GM21619 (cell line): Measurements from ENCODE around the gene USP48.
"Not testable (repeated sequence)": the region's sequence is repeated elsewhere in the genome, so short reads cannot be mapped to it uniquely, and the experiment has no call there.

Experiments
- ATAC-seq: cut with Tn5 transposase; IDR thresholded peaks from one replicate; pipeline ENCODE4 v1.9.1; 2021; ENCODE audit not compliant: unreplicated experiment

Gene USP48

GRCh38 chr1:21702780-21703179, 80.2 kb downstream of the USP48 start:
- no peak for ATAC-seq

GRCh38 chr1:21701401-21701800, 81.5 kb downstream of the USP48 start:
- ATAC-seq = no peak

DNA sequence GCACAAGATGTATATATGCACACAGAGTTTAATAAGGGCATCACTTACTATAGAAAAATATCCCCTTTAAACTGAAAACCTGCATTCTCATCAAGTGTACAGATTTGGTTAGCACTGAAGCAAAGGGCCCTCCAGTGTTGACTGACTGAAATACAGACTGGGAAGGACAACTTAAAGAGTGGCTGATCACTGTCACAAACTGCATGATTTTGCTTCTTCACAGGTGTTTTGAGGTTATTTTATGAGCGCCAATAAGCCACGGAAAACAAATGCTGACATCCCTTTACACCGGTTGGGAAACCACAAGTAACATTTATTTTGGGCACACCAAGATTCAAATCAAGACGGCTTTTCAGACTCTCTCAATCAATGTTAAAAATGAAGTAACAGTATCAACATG, 82.9 kb downstream of the USP48 start:
- ATAC-seq = no peak

GRCh38 chr1:21696931-21697330, 86.0 kb downstream of the USP48 start:
- no peak for ATAC-seq

- ATAC-seq = no peak
Observed at GRCh38 chr1:21693732-21694131, 89.2 kb downstream of the USP48 start.

GRCh38 chr1:21691739-21692138, 91.2 kb downstream of the USP48 start:
- no peak for ATAC-seq

- ATAC-seq = no peak
Observed at GRCh38 chr1:21689661-21690372, 93.1 kb downstream of the USP48 start.

DNA sequence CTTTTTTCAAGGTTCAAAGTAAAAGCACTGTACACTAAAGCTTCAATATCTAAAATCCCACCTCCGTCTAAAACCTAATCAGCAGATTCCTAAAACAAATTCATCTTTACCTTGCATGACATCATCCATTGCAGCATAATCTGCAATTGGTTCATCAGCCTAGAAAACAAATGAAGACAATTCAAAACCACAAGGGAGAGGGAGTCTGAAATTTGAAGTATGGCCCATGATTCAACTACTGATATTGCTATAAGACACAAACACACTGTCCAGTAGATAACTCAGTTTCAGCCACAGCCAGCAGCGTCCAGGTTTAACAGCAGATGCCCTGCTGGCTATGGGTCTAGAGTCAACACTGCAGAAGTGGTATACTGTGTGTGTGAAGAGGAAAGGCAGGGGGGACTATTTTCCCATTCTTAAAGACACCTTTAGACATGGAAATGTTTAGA, 95.8 kb downstream of the USP48 start:
- ATAC-seq = no peak

- ATAC-seq = no peak
Observed at GRCh38 chr1:21685946-21686678, 96.8 kb downstream of the USP48 start.

DNA sequence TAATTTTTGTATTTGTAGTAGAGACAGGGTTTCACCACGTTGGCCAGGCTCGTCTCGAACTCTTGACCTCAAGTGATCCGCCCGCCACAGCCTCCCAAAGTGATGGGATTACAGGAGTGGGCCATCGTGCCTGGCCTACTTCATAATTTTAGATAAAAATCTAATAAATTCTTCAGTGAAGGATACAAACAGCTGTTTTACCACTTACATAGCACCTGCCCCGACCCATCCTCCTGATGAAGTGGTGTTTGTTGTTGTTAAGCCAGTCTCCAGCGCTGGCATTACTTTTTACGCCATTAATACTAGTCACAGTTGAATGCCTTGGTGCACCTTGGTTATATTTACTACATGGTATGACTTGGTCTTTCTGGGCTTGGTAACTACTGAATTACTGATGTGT, 101.5 kb downstream of the USP48 start:
- no peak for ATAC-seq

GRCh38 chr1:21680918-21681317, 102.0 kb downstream of the USP48 start:
- ATAC-seq = no peak

GRCh38 chr1:21680381-21680780, 102.6 kb downstream of the USP48 start:
- no peak for ATAC-seq

DNA sequence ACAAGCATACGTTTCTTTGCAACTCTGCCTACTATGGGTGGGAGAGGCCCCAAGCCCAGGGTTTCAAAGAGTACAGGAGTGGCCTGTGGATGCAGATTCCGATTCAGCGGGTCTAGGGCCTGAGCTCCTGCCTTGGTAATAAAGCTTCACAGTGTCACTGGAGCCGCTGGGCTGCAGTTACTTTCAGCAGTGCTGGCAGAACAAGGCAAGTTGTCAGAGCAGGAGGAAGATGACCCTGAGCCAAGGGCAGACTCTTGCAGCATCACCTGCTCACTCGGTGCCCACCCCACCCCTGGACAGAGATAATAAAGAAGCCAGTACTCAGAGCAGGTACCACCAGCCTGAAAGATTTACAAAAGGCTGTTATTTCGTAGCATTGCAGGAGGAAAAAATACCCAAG, 105.8 kb downstream of the USP48 start:
- ATAC-seq = no peak

DNA sequence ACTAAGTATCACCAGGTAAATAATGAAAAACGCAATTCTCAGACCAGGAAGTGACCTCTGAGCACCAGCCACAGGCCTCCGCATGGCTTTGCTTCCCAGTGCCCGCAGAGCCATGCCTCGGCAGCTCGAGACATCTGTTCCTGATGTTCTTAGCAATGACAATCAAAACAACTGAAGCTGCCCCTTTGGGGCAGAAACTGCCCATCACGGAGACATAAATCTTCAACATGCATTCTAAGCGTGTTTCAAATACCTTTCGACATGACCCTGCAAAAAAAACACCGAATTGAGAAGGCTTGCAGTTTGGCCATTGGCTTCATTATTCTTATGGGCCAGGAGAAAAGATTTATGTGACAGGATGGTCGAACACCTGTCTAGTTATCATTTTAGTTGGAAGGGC, 108.0 kb downstream of the USP48 start:
- no peak for ATAC-seq

GRCh38 chr1:21673853-21674252, 109.1 kb downstream of the USP48 start:
- ATAC-seq = not testable (repeated sequence)

DNA sequence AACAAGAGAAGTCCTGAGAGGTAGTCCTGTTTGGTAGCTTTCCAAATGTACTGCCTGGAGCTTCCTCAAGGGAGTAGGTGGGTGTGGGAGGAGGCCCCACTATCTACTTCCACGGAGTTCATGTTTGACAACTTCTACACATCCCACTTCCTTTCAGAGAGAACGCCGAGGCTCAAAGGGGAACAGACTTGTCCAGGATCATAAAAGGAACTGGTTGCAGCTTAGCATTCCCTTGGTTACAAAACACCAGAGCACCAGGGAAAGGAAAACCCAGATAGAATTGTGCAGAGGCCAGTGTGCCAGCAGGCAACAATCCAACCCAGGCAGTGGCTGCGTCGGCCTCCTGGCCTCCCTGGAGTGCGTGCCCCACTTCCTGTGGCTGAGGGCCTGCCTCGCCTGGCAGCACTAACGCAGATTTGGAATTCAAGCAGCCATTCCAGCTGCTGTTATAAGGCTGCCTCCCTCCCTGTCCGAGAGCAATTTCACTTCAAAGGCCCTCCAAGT, 109.6 kb downstream of the USP48 start:
- no peak for ATAC-seq

DNA sequence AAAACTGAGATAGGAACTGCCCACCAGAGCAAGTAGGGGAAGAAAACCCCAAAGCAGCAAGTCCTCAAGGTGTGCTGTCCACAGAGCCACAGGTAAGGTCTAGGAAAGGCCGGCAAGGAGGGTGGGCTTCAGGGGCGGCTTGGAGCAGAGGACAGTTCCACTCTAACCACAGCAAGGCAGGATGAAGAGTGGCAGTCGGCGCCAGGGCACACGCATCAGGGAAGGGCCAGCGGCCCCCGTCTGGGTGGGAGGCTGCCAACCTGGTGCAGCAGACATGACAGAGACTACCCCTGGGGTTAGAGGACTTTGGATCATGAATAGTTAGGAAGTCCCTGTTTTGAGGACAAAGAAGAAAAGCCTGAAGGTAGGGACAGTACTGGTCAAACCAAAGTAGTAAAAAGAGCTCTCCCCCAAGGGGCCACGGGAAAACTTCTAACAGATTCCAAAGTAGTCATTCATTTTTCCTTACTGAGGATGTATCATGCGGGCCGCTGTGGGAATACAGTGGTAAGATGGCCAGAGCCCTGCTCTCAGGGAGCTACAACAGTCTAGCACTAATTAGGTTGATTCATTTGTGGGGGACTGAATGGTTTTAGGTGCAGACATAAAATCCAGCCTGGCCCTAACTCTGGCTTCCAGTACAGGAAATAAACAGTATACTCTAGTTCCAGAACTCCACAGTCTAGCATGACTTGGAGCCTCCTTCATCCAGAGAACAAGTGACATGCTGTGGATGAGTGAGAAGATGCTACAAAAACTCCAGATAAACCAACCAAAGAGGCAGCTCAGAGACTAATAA, 110.3 kb downstream of the USP48 start:
- ATAC-seq = no peak

GRCh38 chr1:21671915-21672314, 111.0 kb downstream of the USP48 start:
- no peak for ATAC-seq

- no peak for ATAC-seq
Observed at GRCh38 chr1:21670956-21671902, 111.7 kb downstream of the USP48 start.
